Measurements from ENCODE around the gene CLEC16A.

Gene CLEC16A

DNA sequence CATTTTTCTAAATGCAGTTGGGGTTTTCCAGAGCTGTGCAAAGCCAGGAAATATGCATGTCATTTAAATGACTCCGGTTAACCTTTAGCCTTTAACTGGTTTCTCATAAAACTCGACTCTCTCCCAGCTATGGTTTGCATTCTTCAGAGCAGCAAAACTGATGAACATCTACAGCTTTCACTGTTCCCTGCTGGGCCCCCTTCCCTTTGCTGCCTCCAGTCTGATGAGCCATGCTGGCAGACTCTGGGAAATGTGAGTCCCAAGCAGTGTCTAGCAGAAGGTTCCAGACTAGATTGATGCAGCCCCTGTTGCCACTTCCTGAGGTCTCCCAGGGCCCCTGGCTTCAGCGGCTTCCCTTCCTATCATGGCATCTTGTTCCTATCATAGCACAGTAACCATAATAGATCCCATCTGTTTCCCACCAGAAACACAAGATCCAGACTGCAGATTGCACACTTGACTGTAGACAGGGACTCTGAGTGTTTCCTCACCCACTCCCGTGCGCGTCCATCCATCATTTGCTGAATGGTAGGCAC lies 135.4 kb downstream of the CLEC16A start:
- Mint-ChIP-seq H3K36me3 (peaks cover 48% of the 10 kb centered on the region), H3K4me3 (peak overlapping the region; percentile 67), H3K27me3 (no peaks in the 10 kb centered on the region), H3K4me1 (peaks cover 93% of the 10 kb centered on the region), H3K9me3 (no peaks in the 10 kb centered on the region), H3K27ac (peak overlapping the region; percentile 94)
- peak; percentile 3 for ATAC-seq

DNA sequence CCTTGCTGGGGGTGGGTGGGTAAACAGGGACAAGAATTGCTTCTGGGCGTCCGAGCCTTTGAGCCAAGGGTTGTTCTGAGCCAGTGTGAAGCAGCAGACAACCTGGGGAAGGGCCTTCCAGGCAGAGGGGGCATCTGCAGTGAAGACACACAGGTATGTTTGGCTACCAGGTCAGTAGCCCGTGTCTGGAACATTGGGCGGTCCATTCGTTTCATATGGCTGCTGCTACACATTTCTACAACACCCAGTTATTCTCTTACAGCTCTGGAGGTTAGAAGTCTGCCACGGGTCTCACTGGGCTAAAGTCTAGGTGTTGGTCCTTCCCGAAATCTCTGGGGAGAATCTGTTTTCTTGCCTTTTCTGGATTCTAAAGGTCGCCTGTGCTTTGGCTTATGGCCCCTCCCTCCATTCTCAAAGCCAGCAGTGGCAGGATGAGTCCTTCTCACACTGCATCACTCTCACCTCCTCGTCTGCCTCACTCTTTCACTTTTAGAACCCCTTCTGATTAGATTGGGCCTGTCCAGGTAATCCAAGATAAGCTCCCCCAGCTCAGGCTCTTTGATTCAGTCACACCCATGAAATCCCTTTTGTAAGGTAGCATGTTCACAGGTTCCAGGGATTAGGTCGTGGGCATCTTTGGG lies 136.1 kb downstream of the CLEC16A start:
- Mint-ChIP-seq H3K4me1 (peaks cover 89% of the 10 kb centered on the region), H3K27ac (peak overlapping the region; percentile 94), H3K9me3 (no peaks in the 10 kb centered on the region), H3K27me3 (no peaks in the 10 kb centered on the region), H3K36me3 (peaks cover 55% of the 10 kb centered on the region), H3K4me3 (no peak overlapping the region)
- no peak for ATAC-seq

DNA sequence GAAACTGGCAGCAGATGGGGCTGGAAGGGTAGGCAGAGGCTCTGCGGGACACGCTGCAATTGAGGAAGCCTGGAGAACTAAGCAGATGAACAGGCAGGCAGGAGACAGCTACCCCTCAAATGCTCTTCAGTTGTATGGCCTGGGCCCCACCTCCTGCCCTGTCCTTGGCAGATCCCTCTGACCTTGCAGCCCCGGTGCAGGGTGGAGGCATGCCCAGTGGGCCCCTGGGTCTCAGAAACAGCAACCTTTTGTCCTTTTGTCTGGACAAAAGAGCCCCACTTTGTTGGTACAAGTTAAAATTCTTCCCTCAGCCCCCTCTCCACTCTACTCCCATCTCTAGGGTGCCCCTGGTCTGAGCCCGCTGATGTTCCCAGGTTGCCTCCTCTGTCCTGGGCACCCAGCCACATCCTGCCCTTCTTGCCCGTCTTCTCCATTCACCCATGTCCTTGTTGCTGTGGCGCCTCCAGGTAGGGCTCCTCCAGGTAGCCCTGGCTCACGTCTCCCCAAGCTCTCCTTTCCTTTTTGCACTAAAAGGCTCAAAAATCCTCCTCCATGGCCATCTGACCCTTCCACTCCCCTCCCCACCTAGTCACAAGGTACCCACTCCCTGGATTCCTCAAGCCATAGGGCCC lies 136.8 kb downstream of the CLEC16A start:
- H3K4me1 Mint-ChIP-seq, result peaks cover 89% of the 10 kb centered on the region

DNA sequence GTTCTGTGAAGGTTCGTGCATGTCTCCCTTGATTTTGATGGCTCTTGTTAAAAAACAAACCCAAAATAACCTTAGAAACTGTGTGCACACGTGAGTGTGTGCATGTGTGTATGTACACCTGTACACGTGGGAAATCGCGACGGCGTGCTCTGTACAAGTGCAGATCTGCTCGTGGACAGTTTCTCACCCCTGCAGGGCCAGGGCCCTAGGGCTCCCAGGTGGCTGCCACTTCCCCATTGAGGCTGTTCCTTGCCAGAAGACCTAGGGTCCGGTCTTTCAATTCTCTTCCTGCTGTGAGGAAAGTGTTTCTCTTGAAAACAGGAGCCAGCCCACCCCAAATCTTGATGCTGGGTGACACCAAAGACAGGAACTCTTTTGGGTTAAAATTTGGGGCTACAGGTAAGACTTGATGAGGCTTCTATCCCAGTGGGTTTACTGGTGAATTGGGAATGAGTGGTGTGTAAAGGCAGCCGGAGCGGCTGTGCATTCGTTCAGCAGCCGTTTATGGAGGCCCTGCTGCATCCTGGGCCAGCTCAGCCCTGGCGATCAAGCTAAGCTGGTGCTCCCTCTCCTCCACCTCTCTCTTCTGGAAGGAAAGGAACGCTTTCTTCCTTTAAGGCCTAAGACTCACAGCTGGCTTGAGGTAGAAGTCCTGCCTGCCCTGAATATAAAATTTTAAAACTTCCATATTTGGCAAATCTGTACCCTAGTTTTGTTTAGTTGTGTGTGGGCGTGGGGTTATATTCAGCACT lies 137.9 kb downstream of the CLEC16A start:
- no peak overlapping the region for H3K4me3 Mint-ChIP-seq
- peaks cover 68% of the 10 kb centered on the region for H3K36me3 Mint-ChIP-seq
- no peak for ATAC-seq
- peak overlapping the region; percentile 94 for H3K27ac Mint-ChIP-seq
- peaks cover 86% of the 10 kb centered on the region for H3K4me1 Mint-ChIP-seq
- H3K27me3 Mint-ChIP-seq, result no peaks in the 10 kb centered on the region
- H3K9me3 Mint-ChIP-seq, result no peaks in the 10 kb centered on the region

More for the DNA sequence above, 136.8 kb downstream of the CLEC16A start:
- ATAC-seq, result no peak
- Mint-ChIP-seq H3K9me3 (no peaks in the 10 kb centered on the region), H3K27me3 (no peaks in the 10 kb centered on the region), H3K36me3 (peaks cover 62% of the 10 kb centered on the region), H3K4me3 (no peak overlapping the region), H3K27ac (peak overlapping the region; percentile 94)

DNA sequence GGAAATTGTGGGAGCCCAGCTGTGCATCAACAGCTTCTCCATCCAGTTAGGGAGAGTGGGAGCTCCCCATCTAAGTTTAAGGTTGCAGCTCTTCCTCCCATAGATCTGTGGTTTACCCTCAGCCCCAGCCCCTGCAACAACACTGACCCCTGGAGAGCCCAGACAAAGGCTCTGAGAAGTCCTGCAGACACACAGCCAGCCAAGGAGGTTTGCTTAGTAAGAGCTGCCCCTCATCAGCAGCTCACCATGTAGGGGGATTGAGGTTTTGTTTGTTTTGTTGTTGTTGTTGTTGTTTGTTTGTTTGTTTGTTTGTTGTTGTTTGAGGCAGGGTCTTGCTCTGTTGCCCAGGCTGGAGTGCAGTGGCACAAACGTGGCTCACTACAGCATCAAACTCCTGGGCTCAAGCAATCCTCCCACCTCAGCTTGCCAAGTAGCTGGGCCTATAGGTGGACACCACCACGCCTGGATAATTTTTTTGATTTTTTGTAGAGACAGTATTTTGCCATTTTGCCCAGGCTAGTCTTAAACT lies 138.6 kb downstream of the CLEC16A start:
- Mint-ChIP-seq H3K4me1 (peaks cover 81% of the 10 kb centered on the region), H3K4me3 (no peak overlapping the region)

DNA sequence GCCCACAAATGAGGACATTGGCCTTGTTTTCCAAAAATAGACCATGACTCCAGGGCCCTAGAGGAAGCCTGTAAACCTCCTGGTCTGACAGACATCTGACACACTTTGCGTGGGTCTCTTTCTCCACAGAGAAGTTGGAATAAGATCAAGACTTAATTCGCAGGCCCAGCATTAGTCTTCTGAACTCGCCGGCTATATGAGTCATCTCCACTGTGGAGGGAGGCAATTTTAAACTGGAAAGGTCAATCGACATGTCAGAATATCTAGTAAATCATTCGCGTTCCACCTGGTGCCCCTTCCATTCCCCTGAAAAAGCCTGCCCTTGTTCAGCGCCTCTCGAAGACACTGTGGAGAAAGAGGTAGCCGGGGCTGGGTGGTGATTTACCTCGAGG lies 140.1 kb downstream of the CLEC16A start:
- no peak overlapping the region for H3K4me3 Mint-ChIP-seq
- no peaks in the 10 kb centered on the region for H3K27me3 Mint-ChIP-seq
- H3K9me3 Mint-ChIP-seq, result no peaks in the 10 kb centered on the region
- ATAC-seq, result no peak
- peak overlapping the region; percentile 73 for H3K27ac Mint-ChIP-seq
- H3K4me1 Mint-ChIP-seq, result peaks cover 70% of the 10 kb centered on the region
- H3K36me3 Mint-ChIP-seq, result peaks cover 64% of the 10 kb centered on the region

More for the DNA sequence above, 138.6 kb downstream of the CLEC16A start:
- Mint-ChIP-seq H3K9me3 (no peaks in the 10 kb centered on the region), H3K36me3 (peaks cover 68% of the 10 kb centered on the region), H3K27me3 (no peaks in the 10 kb centered on the region), H3K27ac (peak overlapping the region; percentile 73)
- no peak for ATAC-seq

DNA sequence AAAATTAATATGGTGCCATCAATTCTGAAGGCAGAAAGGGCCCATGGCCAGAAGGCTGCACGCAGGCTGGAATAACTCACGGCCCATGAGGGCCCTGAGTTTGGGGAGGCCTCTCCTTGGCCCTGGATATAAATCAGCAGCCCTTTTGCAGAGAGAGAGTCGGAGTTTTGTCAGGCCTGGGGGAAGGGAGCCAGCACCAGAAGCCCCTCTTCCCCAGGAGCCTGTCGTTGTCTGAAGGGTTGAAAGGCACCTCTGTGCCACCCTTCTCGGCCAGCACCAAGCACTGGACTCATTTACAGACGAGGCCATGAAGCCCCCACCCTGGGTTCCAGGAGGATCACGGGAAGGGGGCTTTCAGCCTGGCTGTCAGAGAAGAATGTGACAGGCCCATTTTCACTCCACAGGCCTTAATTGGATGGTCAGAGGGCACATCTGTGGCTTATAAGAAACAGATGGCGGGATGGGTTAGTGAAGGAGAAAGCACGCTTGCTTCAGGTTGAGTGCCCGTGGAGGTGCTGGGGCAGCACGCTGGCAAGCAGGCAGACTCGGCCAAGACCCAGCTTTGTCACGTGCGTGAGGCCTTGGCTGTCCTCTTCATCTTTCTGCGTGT lies 140.6 kb downstream of the CLEC16A start:
- no peak for ATAC-seq

DNA sequence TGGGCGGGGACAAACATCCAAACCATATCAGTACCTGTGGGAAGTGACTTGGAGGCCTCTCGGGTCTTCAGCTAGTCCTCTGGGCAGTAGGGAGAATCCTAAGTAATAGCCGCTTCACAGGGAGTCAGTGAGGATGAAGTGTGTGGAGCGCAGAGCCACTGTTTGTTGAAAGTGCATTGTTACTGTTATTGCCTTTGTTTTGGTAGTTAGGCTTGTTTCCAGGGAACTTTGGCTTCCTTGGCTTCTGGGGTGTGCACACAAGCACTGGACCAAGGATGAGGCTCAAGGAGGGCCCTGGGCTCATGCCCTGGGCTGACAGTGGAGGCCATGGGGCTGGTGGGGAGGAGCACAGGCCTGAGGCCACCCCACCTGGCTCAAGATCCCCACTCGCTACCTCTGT lies 141.6 kb downstream of the CLEC16A start:
- Mint-ChIP-seq H3K9me3 (no peaks in the 10 kb centered on the region), H3K27ac (peak overlapping the region; percentile 73), H3K4me3 (no peak overlapping the region), H3K27me3 (no peaks in the 10 kb centered on the region), H3K4me1 (peaks cover 55% of the 10 kb centered on the region), H3K36me3 (peaks cover 60% of the 10 kb centered on the region)
- no peak for ATAC-seq

More for the DNA sequence above, 140.6 kb downstream of the CLEC16A start:
- no peak overlapping the region for H3K4me3 Mint-ChIP-seq
- no peaks in the 10 kb centered on the region for H3K9me3 Mint-ChIP-seq
- H3K27me3 Mint-ChIP-seq, result no peaks in the 10 kb centered on the region
- peaks cover 65% of the 10 kb centered on the region for H3K36me3 Mint-ChIP-seq
- peak overlapping the region; percentile 73 for H3K27ac Mint-ChIP-seq
- peaks cover 65% of the 10 kb centered on the region for H3K4me1 Mint-ChIP-seq

DNA sequence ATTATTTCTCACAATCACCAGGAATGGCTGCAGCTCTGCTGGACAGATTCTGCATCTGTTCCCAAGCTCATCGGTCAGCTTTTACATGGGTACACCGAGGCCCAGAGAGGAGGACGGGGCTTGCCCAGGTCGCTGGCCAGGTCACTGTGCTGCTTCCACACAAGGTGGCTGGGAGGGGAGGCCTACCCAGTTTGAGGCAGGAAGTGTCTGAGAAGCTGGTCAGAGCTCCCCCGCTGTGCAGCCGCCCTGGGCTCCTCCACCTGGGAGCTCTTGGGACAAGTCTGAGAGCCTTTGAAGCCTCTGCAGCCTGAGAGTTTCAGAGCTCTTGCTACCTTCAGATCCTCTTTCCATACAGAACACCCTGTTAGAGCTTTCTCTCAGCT lies 143.3 kb downstream of the CLEC16A start:
- no peak for ATAC-seq
- Mint-ChIP-seq H3K9me3 (no peaks in the 10 kb centered on the region), H3K36me3 (peaks cover 54% of the 10 kb centered on the region), H3K4me3 (no peak overlapping the region), H3K27ac (peak overlapping the region; percentile 73), H3K4me1 (peaks cover 50% of the 10 kb centered on the region), H3K27me3 (no peaks in the 10 kb centered on the region)

DNA sequence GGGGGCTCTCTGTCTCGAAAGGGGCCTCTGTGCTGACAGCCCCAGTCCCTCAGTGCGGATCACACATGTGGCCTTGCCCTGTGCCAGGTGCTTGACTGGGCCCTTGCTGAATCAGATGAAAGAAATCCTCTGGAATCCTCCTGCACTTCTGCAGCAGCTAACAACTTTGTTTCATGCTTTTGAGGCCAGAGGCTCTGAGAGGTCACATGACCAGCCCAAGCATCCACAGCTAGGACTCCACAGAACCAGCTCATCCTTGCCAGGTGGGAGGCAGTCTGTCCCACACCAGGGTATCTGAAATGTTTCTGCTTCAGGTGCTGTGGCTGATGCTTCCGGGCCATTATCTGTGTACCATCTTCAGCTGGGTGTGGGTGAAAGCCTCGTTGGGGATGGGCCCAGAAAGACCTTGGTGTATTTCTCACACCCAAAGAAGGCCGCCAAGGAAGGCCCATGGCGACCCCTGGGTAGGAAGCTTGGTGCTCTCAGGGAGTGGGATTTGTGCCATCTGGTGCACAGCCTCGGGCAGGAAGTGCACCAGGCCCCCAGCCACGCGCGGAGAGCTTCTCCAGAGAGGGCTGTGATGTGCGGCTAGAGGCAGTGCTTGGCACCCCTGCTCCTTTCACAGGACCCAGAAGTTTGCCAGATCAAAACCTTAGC lies 143.8 kb downstream of the CLEC16A start:
- H3K4me1 Mint-ChIP-seq, result peaks cover 50% of the 10 kb centered on the region
- no peaks in the 10 kb centered on the region for H3K27me3 Mint-ChIP-seq
- H3K36me3 Mint-ChIP-seq, result peaks cover 54% of the 10 kb centered on the region
- no peak for ATAC-seq
- H3K4me3 Mint-ChIP-seq, result no peak overlapping the region
- peak overlapping the region; percentile 73 for H3K27ac Mint-ChIP-seq
- H3K9me3 Mint-ChIP-seq, result no peaks in the 10 kb centered on the region

DNA sequence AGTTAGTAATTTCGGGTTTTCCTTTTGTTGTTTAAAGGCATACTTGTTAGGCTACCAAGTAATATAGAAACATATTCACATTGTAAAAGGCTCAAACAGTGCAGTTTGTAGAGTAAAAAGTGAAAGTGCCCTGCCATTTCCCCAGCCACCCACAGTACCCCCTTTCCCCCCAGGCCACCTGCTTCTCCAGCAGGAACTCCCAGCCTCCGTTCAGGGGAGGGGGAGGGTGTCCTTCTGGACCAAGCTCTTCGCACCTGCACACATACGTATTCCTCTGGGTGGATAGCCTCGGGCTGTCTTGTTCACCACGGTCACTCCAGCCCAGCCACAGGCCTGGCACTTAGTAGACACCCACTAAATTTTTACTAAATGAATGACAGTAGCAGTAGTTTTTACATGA lies 144.5 kb downstream of the CLEC16A start:
- no peaks in the 10 kb centered on the region for H3K27me3 Mint-ChIP-seq
- H3K27ac Mint-ChIP-seq, result peak overlapping the region; percentile 73
- no peaks in the 10 kb centered on the region for H3K9me3 Mint-ChIP-seq
- peaks cover 50% of the 10 kb centered on the region for H3K4me1 Mint-ChIP-seq
- peaks cover 49% of the 10 kb centered on the region for H3K36me3 Mint-ChIP-seq
- no peak overlapping the region for H3K4me3 Mint-ChIP-seq
- ATAC-seq, result no peak

DNA sequence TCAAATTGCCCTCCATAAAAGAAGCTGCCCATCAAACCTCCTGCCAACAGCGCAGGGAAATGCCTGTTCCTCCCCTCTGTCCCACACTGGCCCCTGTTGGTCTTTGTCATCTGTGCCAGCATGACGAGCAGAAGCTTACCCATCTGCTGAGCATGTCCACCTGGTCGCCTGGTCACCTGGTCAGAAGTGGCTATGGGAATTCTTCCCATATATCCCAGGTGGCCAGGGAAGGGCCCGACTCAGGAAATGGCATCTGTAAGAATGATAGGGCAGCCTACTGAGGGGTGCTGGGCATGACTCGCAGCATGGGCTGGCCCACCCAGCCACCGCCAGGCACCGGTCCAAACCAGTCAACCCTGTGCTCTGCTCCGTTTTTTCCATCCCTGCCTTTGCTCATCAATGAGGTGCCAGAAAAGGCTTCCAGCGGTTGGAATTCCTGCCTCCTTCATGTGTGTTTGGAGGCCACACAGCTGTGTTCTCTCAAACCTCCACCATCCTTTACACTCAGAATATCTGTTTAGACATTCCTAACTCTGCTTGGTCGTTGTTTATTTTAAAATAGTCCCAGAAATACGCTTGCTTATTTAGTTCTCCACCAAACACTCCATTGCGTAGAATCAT lies 145.2 kb downstream of the CLEC16A start:
- peak overlapping the region; percentile 73 for H3K27ac Mint-ChIP-seq
- H3K4me3 Mint-ChIP-seq, result no peak overlapping the region
- no peaks in the 10 kb centered on the region for H3K27me3 Mint-ChIP-seq
- peaks cover 41% of the 10 kb centered on the region for H3K36me3 Mint-ChIP-seq
- H3K9me3 Mint-ChIP-seq, result no peaks in the 10 kb centered on the region
- ATAC-seq, result no peak
- H3K4me1 Mint-ChIP-seq, result peaks cover 52% of the 10 kb centered on the region

DNA sequence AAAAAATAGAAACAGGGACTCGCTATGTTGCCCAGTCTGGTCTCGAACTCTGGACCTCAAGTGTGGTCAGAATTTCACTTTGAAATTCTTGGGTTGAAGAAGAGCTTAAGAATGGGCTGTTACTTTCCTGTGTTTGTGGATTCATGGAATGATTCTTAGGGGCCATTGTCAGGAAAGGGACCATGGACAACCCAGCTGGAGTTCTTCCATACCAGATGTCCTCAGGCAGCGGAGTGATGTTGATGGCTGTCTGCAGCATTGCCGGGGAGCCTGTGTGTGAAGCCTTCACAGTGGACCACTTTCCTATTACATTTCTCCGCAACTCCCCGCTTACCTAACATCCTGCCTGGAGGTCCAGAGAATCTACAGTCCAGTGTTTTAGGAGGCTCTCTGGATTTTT lies 145.9 kb downstream of the CLEC16A start:
- ATAC-seq, result no peak
- H3K9me3 Mint-ChIP-seq, result no peaks in the 10 kb centered on the region
- no peak overlapping the region for H3K4me3 Mint-ChIP-seq
- peaks cover 39% of the 10 kb centered on the region for H3K36me3 Mint-ChIP-seq
- H3K27me3 Mint-ChIP-seq, result no peaks in the 10 kb centered on the region
- peak overlapping the region; percentile 73 for H3K27ac Mint-ChIP-seq
- H3K4me1 Mint-ChIP-seq, result peaks cover 54% of the 10 kb centered on the region

DNA sequence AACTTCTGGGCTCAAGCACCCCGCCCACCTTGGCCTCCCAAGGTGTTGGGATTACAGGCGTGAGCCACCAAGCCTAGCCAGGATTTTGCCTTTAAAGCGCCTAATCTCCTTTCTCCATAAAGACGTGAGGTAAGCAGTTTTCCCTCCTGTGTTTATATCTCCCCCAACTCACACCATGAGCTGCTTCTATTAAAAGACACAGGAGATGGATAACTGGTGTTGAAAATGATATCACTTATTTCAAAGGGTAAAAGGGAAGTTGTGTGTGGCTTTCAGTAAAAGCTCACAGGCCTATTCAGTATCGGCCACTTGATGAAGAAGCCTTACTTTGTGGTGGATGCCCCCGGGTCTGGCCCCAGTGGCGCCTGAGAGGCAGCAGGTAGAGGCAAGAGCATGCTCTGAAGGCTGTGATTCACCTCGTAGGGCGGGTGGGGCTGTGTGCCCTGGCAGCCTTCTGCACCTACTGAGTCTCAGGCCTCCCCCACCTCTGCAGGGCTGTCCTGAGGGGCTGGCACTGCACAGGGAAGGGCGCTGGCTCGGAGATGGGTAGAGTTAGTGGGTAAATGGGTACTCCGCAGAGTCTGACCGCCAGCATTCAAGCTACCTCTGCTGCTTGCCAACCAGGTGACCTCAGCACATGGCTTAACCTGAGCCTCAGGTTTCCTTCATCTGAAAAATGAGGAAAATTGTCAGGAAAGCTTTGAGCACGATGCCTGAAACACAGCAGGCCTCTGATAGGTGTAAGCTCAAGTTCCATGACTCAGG lies 146.8 kb downstream of the CLEC16A start:
- H3K4me1 Mint-ChIP-seq, result peaks cover 51% of the 10 kb centered on the region
- no peak for ATAC-seq

More for the DNA sequence above, 146.8 kb downstream of the CLEC16A start:
- peaks cover 33% of the 10 kb centered on the region for H3K36me3 Mint-ChIP-seq
- no peak overlapping the region for H3K4me3 Mint-ChIP-seq
- H3K27me3 Mint-ChIP-seq, result no peaks in the 10 kb centered on the region
- H3K27ac Mint-ChIP-seq, result peak overlapping the region; percentile 59
- H3K9me3 Mint-ChIP-seq, result no peaks in the 10 kb centered on the region
